C4-2B (cell line): ENCODE results near the gene LRIG1.

Experiments
- ZFX ChIP-seq: fragments of 450-650 bp; IDR thresholded peaks from 2 replicates; pipeline ENCODE4 v1.6.1; 2017
- TF ChIP-seq, protein P1 (sequence below): fragments of 450-650 bp; conservative IDR thresholded peaks from 2 replicates; pipeline ENCODE4 v1.5.1; 2017; ENCODE audit warnings: mild to moderate bottlenecking

- TF ChIP-seq, protein P1, sequence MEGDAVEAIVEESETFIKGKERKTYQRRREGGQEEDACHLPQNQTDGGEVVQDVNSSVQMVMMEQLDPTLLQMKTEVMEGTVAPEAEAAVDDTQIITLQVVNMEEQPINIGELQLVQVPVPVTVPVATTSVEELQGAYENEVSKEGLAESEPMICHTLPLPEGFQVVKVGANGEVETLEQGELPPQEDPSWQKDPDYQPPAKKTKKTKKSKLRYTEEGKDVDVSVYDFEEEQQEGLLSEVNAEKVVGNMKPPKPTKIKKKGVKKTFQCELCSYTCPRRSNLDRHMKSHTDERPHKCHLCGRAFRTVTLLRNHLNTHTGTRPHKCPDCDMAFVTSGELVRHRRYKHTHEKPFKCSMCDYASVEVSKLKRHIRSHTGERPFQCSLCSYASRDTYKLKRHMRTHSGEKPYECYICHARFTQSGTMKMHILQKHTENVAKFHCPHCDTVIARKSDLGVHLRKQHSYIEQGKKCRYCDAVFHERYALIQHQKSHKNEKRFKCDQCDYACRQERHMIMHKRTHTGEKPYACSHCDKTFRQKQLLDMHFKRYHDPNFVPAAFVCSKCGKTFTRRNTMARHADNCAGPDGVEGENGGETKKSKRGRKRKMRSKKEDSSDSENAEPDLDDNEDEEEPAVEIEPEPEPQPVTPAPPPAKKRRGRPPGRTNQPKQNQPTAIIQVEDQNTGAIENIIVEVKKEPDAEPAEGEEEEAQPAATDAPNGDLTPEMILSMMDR, result no peak
- no peak for TF ChIP-seq ZFX
Measured at GRCh38 chr3:66498687-66499621, 1.9 kb downstream of the LRIG1 start.
